Gastrocnemius medialis (tissue), 4 donors: ENCODE measurements around the gene STRN3. TPM values are rescaled to one million over a fixed set of nuclear protein-coding genes. Genes with fewer than 3 reads are reported as not detected.

Source experiments
- ATAC-seq, 2 donors: fragments of 150-250 bp; one replicate each; pipeline ENCODE4 v1.9.1; 2016
- DNase-seq, 2 donors: peaks; one replicate each; pipeline ENCODE4 v3.0.0-alpha.2; 2019
- H3K27ac ChIP-seq, 4 donors: fragments of 200-600 bp; sonication (generic); 1 replicate in 1 of 4; 2 replicates in 3 of 4; pipeline ENCODE4 v1.5.1; 2016 to 2018; ENCODE audit warnings: mild to moderate bottlenecking in 2 of 4, moderate library complexity in 1 of 4
- H3K27me3 ChIP-seq, 3 donors: fragments of 200-600 bp; sonication (generic) in 2 of 3; 1 replicate in 1 of 3; 2 replicates in 2 of 3; pipeline versions ENCODE4 v1.5.1 to v1.6.0; 2016 to 2019; ENCODE audit warnings: mild to moderate bottlenecking in 1 of 3, moderate library complexity in 1 of 3
- H3K36me3 ChIP-seq, 2 donors: fragments of 200-600 bp; sonication (generic) in 1 of 2; one replicate each; pipeline ENCODE4 v1.5.1; 2017 to 2018
- H3K4me1 ChIP-seq, 2 donors: fragments of 200-600 bp; sonication (generic) in 1 of 2; one replicate each; pipeline ENCODE4 v1.5.1; 2016 to 2017; ENCODE audit warnings: mild to moderate bottlenecking in 2 of 2
- H3K4me3 ChIP-seq, 4 donors: fragments of 200-600 bp; sonication (generic) in 3 of 4; 1 replicate in 1 of 4; 2 replicates in 3 of 4; pipeline ENCODE4 v1.5.1; 2016 to 2019; ENCODE audit warnings: mild to moderate bottlenecking in 2 of 4
- H3K9me3 ChIP-seq, 3 donors: fragments of 200-600 bp; sonication (generic) in 2 of 3; 1 replicate in 1 of 3; 2 replicates in 2 of 3; pipeline ENCODE4 v1.5.1; 2016 to 2019
- POLR2A ChIP-seq, 2 donors: fragments of 450-650 bp; IDR thresholded peaks; one replicate each; pipeline ENCODE4 v1.6.1; 2017; ENCODE audit warnings: antibody characterized with exemption in 2 of 2, mild to moderate bottlenecking in 2 of 2, moderate library complexity in 2 of 2
- in situ Hi-C, 4 donors: fragments of 200-750 bp; cut with MboI; loops; one replicate each; pipeline versions ENCODE4 v1.15.0 to v1.8.0; 2017; ENCODE audit warnings: low sequenced_read_pairs in 4 of 4
- intact Hi-C: fragments of 100-400 bp; cut with DNase I; formaldehyde crosslinking; loops from one replicate; pipeline ENCODE4 v1.15.1; 2023; ENCODE audit warnings: low total_unique reads
- total RNA-seq, 4 donors: library from RNA; depleted of rRNA; stranded (reverse); fragments of >200 nt; gene quantifications; one replicate each; pipeline versions ENCODE4 v1.1.0 to v1.2.3, GENCODE V29; 2016
- TF ChIP-seq, protein P1 (sequence below), 5 experiments: fragments of 450-650 bp in 3 of 5; fragments of 200-600 bp in 2 of 5; sonication (generic) in 2 of 5; IDR thresholded peaks in 4 of 5; conservative IDR thresholded peaks in 1 of 5; 1 replicate in 4 of 5; 2 replicates in 1 of 5; pipeline ENCODE4 v1.5.1; 2016 to 2019; ENCODE audit warnings: antibody characterized with exemption in 5 of 5, mild to moderate bottlenecking in 3 of 5, moderate library complexity in 3 of 5

The STRN3 gene
- total RNA-seq, 4 donors from 2014 or later, result 57.7 to 98.7 (median 77.9) TPM

DNA sequence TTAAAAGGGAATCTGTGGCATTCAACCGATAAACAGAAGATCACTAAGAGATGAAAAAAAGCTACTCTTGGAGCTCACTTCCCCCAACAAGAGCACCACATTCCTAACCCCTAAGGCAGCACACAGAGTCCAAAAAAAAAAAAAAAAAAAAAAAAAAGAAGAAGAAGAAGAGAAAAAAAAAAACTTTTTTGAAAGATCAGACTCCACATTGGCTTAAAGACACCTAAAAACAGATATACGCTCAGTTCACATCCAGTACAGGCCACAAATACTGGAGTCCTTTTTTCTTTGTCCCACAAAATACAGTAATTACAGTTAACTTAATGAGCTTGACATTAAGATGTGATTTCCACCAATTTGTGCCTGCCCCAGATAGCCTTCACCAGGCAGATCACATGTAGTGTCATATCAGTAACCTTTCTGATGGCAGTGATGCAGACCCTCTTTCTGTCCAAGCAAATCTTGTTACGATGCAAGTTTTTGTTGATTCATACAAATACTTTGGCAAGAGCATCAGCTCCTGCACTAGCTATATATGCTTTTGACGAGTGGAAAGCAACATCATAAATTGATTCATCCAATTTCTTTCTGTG lies 131.2 kb downstream of the STRN3 start:
- intact Hi-C loops, result no loop called here
- H3K9me3 ChIP-seq, result no peaks in the 10 kb centered on the region

DNA sequence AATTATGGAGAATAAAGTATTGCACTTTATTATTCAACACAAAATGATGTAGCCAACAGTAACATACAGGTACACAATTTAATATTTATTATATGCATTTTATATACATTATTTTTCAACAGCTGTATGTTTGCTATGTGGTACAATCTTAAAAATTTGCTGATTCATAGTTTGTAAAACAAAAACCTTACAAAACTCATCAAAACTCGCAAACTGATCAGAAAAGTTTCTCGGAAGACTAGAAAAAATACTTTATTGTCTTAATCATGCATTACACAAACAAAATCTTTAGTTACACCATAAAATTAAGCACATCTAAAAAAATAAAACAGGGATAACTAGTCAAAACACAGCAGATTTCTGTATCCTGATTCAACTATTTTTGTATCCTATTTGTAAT lies 132.4 kb downstream of the STRN3 start:
- Histone ChIP-seq H3K27ac (no peak overlapping the region), H3K9me3 (no peaks in the 10 kb centered on the region), H3K4me1 (no peaks in the 10 kb centered on the region), H3K4me3 (no peak overlapping the region), H3K27me3 (no peaks in the 10 kb centered on the region), H3K36me3 (peaks cover 0 to 19% of the 10 kb centered on the region in 2 donors)
- ATAC-seq (no peak), DNase-seq (no peak)
- in situ Hi-C loops (no loop called here), intact Hi-C loops (no loop called here)
- TF ChIP-seq, protein P1, sequence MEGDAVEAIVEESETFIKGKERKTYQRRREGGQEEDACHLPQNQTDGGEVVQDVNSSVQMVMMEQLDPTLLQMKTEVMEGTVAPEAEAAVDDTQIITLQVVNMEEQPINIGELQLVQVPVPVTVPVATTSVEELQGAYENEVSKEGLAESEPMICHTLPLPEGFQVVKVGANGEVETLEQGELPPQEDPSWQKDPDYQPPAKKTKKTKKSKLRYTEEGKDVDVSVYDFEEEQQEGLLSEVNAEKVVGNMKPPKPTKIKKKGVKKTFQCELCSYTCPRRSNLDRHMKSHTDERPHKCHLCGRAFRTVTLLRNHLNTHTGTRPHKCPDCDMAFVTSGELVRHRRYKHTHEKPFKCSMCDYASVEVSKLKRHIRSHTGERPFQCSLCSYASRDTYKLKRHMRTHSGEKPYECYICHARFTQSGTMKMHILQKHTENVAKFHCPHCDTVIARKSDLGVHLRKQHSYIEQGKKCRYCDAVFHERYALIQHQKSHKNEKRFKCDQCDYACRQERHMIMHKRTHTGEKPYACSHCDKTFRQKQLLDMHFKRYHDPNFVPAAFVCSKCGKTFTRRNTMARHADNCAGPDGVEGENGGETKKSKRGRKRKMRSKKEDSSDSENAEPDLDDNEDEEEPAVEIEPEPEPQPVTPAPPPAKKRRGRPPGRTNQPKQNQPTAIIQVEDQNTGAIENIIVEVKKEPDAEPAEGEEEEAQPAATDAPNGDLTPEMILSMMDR (IDR thresholded peaks at IDR 0.05 in 4 of 5, conservative IDR thresholded peaks at IDR 0.05 in 1 of 5), result no peak
- no peak for TF ChIP-seq POLR2A (IDR thresholded peaks at IDR 0.05)

More for the DNA sequence above, 131.2 kb downstream of the STRN3 start:
- DNase-seq, result no peak
- H3K4me3 ChIP-seq, result no peak overlapping the region
- no peak for ATAC-seq
- H3K36me3 ChIP-seq, result peaks cover 0 to 26% of the 10 kb centered on the region in 2 donors
- no peaks in the 10 kb centered on the region for H3K4me1 ChIP-seq
- in situ Hi-C loops, result no loop called here
- H3K27ac ChIP-seq, result no peak overlapping the region
- no peaks in the 10 kb centered on the region for H3K27me3 ChIP-seq
- TF ChIP-seq, protein P1 (IDR thresholded peaks at IDR 0.05 in 4 of 5, conservative IDR thresholded peaks at IDR 0.05 in 1 of 5), result no peak
- no peak for TF ChIP-seq POLR2A (IDR thresholded peaks at IDR 0.05)

DNA sequence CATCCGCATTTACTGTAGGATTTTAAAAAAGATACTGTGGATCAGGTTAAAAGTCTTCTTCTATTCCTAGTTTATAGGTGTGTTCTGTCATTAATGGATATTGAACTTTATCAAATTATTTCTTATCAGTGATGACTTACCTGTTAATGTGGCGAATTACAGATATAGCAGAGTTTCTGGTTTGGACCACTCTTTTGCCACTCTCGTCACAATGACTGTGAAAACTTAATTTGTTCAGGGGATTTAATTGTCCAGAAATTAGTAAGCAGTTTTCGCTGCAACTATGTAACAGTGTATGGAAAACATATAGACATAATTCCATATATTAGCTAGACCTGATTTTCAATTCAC lies 137.0 kb downstream of the STRN3 start:
- H3K36me3 ChIP-seq, result no peaks in the 10 kb centered on the region
- H3K4me3 ChIP-seq, result no peak overlapping the region
- no peak overlapping the region for H3K27ac ChIP-seq
- H3K9me3 ChIP-seq, result no peaks in the 10 kb centered on the region
- TF ChIP-seq, protein P1 (IDR thresholded peaks at IDR 0.05 in 4 of 5, conservative IDR thresholded peaks at IDR 0.05 in 1 of 5), result no peak
- TF ChIP-seq POLR2A (IDR thresholded peaks at IDR 0.05), result no peak
- ATAC-seq, result no peak
- H3K27me3 ChIP-seq, result no peaks in the 10 kb centered on the region
- H3K4me1 ChIP-seq, result no peaks in the 10 kb centered on the region
- DNase-seq, result no peak
- intact Hi-C loops (no loop called here), in situ Hi-C loops (no loop called here)

DNA sequence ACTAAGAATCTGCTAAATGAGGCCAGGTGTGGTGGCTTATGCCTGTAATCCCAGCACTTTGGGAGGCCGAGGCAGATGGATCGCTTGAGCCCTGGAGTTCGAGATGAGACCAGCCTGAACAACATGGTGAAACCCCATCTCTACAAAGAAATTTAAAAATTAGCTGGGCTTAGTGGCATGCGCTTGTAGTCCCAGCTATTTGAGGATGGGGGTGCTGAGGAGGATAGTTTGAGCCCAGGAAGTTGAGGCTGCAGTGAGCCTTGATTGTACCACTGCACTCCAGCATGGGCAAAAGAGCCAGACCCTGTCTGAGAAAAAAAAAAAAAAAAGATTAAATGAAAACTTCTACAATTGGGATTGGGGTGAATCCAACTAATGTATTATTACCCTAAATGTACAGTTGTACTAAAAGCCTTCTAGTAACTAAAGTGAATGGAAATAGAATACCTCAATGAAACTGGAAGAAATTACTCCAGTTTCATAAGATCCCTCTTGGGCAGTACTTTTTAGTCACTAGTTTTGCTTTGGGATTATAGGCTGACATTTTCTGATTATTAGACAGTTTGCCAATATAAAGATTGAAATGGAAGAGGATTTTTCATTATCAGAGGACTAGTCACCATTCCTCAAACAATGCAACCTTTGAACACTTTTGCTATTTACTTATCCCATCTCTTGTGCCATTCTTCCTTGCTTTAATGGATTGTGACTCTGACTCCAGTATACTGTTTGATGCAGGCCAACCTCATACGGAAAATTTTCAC lies 137.5 kb downstream of the STRN3 start:
- in situ Hi-C loops, result no loop called here

More for the DNA sequence above, 137.5 kb downstream of the STRN3 start:
- TF ChIP-seq POLR2A (IDR thresholded peaks at IDR 0.05), result no peak
- TF ChIP-seq, protein P1 (IDR thresholded peaks at IDR 0.05 in 4 of 5, conservative IDR thresholded peaks at IDR 0.05 in 1 of 5), result no peak
- Histone ChIP-seq H3K4me3 (no peak overlapping the region), H3K27me3 (no peaks in the 10 kb centered on the region), H3K9me3 (no peaks in the 10 kb centered on the region), H3K36me3 (no peaks in the 10 kb centered on the region), H3K27ac (no peak overlapping the region), H3K4me1 (no peaks in the 10 kb centered on the region)
- DNase-seq, result no peak
- intact Hi-C loops, result no loop called here
- ATAC-seq, result no peak
